ENCODE measurements around the gene KLK8.
"Not testable (repeated sequence)": the region's sequence is repeated elsewhere in the genome, so short reads cannot be mapped to it uniquely, and the experiment has no call there.

Gene KLK8

DNA sequence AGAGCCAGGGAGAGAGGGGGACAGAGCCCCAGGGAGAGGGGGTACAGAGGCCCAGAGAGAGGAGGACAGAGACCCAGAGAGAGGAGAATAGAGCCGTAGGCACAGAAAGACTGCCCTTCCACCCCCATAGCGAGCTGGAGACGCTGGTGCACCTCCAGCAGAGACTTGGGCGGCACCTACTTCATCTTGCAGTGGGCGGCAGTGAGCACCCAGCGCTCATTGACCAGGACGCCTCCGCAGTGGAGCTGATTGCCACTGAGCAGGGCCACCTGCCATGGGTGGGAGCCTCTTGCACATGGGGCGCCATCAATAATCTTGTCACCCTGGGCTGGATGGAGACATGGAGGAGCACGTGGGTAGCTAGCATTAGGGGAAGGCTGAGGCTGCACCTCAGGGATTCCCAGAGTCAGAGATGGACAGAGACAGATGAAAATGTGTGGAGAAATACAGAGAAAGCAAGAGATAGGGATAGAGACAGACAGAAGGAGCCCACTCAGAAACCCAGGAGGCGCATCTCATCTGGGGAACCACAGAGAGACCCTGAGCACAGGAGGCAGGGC is 19.7 kb downstream of the KLK8 start:
- DNase-seq = no peak

DNA sequence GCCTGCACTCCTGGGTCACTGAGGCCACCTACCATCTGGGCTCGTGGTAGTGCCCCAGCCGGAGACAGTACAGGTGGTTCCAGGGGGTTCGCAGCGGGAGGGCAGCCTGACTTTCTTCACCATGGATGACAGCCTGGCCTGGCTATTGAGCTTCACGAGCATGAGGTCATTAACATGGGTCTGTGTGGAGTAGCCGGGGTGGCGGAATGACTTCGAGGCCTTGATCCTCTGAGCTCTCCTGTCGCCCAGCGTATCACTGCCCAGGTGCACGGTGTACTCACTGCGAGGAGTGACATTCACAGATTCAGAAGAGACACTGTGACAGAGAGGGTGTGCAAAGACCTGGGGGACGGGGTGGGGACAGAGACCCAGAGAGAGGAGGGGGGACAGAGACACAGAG is 21.2 kb downstream of the KLK8 start:
- DNase-seq = no peak

DNA sequence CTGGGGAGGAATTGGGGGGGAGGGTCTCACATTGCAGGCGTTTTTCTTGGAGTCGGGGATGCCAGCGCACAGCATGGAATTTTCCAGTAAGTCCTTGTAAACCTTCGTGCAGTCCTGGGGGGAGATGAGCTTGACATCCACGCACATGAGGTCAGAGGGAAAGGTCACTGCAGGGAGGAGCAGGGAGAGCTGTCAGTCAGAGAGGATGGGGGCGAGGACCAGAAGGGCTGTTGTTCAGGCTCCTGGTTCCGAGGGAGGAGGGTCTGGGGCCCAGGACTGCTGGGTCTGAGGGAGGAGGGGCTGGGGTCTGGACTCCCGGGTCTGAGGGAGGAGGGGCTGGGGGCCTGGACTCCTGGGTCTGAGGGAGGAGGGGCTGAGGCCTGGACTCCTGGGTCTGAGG is 21.6 kb downstream of the KLK8 start:
- DNase-seq = no peak

DNA sequence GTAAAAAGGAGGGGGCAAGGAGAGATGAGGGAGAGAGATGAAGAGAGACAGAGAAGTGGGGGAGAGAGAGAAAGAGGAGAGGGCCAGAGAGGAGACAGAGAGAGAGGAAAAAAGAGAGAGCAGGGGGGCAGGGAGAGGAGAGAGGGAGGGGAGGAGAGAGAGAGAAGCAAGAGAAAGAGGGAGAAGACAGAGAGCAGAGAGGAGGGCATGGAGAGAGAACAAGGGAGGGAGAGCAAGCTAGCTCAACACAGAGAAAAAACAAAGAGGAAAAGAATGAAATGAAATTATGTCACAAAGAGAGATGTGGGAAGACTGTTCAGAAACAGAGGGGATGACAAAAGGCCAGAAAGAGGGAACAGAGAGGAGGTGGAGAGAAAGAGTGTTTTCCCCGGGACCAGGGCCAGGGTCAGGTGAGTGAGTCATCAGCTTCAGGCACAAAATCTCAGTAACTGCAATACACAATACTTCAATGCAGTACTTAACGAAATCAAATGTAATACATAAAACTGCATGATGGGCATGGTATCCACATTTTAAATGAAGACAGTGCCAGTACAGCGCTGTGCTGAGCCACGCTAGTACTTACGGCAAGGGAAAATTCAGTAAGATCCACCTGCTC is 22.5 kb downstream of the KLK8 start:
- no peak for DNase-seq

DNA sequence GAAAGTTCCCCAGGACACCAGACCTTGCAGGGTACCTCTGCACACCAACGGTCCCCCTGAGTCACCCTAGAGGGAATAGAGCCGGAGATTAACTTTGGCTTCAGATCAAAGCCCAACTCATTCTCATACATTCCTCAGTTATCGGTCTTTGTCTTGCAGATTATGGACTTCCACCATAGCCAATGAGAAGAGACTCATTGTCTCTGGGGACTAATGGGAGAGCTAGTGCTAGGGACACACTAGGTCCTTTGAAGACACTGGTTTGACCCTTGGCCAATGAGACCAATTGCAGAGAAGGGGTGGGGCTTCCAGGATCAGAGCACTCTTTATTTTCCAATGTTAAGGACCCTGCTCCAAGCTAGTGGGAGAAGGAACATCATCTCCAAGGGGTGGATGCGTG is 23.8 kb downstream of the KLK8 start:
- DNase-seq = no peak

DNA sequence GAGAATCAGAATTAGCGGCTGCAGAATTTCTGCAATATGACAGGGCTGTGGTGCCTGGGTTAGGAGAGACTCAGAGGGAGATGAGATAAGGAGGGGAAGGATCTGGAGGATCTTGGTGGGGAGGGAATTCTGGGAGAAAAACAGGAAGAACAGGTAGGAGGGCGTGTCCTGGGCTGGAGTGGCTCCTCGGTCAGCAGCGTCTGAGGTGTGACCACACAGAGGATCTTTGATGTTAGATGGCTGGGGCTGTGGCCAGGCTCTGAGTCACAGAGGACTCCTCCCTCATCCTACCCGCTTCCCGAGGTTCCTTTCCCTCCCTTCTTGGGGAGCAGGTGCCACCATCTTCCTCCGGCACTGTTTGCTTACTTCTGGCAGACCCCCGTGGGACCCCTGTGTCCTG is 25.6 kb downstream of the KLK8 start:
- DNase-seq = no peak

DNA sequence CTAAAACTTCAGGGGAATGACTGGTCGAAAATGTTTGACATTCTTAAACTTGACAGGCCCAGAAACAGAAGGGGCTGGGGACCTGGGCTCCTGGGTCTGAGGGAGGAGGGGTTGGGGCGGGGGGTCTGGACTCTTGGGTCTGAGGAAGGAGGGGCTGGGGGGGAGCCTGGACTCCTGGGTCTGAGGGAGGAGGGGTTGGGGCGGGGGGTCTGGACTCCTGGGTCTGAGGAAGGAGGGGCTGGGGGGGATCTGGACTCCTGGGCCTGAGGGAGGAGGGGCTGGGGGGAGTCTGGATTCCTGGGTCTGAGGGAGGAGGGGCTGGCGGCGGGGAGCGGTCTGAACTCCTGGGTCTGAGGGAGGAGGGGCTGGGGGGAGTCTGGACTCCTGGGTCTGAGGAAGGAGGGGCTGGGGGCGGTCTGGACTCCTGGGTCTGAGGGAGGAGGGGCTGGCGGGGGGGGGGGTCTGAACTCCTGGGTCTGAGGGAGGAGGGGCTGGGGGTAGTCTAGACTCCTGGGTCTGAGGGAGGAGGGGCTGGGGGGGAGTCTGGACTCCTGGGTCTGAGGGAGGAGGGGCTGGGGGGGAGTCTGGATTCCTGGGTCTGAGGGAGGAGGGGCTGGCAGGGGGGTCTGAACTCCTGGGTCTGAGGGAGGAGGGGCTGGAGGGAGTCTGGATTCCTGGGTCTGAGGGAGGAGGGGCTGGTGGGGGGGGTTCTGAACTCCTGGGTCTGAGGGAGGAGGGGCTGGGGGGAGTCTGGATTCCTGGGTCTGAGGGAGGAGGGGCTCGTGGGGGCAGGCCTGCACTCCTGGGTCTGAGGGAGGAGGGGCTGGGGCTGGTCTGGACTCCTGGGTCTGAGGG is 26.5 kb downstream of the KLK8 start:
- no peak for DNase-seq

DNA sequence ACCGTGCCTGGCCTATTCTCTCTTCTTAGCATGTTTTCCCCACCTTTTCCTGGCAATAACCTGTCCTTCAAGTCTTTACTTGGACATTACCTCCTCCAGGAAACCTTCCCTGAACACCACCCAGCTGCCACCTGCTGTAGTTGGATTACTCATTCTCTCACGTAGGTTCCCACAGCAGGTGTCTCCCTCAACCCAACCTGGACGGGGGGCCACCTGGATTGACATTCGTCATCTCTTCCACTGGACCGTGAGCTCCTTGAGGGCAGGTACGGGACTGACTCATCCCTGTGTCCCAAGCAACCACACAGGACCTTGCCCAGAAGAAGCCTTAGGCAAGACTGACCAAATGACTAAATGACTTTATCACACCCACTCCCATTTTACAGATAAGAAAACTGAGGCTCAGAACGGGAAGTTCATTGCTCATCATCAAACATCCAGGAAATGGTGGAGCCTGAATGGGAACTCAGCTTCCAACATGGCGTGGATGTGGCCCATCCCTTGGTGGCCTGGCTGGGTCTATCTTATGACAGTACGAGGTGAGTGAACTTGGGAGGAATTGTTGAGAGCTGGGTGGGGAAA is 28.5 kb downstream of the KLK8 start:
- no peak for DNase-seq

DNA sequence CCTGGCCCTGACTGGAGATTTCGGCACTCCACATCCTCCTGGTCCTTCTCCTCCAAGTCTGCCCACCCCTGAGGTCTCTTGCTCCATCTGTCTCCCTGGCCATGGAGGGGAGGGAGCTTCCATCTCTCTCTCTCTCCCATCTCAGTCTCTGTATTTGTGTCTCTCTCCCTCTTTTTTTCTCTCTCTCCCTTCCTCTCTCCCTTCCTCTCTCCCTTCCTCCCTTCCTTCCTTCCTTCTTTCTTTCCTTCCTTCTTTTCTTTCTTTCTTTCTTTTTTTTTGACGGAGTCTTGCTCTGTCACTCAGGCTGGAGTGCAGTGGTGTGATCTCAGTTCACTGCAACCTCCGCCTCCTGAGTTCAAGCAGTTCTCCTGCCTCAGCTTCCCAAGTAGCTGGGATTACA is 31.6 kb downstream of the KLK8 start:
- DNase-seq = not testable (repeated sequence)

DNA sequence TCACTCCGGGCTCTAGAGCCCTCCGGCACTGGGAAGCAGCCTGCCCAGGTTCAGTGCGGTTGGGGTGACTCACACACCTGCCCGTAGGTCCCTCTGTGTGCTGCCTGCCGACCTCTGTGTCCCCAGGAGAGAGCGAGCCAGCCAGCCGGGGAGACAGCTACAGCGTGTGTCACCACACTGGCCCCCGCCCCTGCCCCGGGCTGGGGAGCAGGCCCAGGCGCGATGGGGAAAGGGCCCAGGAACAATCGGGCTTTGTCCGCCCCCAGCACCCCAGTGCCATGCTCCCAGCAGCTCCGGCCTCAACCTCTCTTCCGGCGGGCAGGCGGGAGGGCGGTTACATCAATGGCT is 32.0 kb downstream of the KLK8 start, which contains the start of gene KLK6:
Gene KLK6 (minus strand): TSS at position 179 of the 348 bp plus-strand sequence. CDS start 1,487 bp downstream, outside the sequence.
- no peak for DNase-seq

DNA sequence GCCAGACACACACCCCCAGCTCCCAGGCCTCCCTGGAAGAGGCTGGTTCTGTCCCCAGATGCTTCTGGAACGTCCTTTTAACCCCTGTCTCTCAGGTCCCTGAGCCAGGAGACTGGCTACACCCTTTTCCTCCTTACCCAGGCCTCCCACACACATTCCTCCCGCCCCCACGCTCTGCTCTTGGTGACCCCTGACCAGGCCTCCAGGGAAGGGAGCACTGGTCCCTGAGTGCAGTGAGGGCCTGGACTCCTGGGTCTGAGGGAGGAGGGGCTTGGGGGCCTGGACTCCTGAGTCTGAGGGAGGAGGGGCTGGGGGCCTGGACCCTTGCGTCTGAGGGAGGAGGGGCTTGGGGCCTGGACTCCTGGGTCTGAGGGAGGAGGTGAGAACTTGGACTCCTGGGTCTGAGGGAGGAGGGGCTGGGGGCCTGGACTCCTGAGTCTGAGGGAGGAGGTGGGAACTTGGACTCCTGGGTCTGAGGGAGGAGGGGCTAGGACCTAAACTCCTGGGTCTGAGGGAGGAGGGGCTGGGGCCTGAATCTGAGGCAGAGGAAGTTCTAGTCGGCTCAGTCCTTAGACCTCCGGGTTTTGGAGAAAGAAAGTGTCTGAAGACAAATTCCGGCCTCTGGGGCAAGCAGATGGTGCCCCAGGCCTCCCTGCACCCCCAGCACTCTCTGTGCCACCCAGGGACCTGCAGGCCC is 32.5 kb downstream of the KLK8 start:
- no peak for DNase-seq

DNA sequence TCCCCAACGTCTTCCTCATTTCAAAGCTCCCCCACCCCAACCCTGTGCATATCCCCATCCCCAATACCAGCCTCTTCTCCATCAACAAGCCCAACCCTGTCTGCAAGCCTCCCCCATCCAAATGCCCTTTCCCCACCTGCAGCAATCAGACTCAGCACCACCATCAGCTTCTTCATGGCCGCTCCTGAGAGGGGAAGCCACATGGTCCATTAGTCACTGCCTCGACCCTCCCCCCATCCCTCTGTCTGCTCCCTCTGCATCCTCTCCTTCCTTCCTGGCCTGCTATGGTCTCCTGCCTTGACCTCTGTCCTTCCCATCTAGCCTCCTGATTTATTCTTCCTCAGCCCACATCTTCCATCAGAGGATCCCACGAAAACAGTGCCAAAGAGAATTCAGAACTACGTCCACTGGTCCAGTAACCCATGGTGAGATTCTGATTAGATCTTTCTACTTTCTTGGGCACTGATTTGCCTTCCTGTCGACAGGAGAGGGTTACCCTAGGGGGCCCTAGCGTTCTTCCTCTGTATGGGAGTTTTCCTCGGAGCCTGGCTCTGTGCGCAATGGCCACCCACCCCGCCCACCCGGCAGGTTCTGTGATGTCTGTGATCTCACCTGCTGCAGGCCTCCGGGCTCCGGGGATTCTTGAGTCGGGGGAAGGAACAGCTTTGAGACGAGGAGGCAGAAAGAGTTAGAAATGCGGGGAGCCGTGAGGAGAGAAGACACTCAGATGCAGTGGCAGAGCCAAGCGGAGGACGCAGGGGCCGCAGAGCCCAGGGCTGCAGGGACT is 33.3 kb downstream of the KLK8 start:
- DNase-seq = no peak

DNA sequence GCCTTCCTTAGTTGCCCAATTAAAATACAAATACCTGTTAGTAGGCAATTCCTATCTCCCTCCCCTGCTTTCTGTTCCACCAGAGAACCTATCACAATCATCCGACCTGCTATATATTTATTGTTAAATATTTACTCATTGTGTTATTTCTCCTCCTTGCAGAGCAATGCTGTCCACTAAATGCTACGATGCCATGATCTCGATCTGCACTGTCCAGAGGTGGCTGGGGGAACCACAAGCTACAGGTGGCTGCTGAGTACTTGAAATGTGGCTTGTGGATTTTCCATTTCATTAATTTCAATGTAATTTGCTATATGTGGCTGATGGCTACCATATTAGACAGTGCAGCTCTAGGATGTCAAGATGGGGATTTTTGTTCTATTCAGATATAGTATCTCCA is 37.1 kb downstream of the KLK8 start:
- DNase-seq = no peak

DNA sequence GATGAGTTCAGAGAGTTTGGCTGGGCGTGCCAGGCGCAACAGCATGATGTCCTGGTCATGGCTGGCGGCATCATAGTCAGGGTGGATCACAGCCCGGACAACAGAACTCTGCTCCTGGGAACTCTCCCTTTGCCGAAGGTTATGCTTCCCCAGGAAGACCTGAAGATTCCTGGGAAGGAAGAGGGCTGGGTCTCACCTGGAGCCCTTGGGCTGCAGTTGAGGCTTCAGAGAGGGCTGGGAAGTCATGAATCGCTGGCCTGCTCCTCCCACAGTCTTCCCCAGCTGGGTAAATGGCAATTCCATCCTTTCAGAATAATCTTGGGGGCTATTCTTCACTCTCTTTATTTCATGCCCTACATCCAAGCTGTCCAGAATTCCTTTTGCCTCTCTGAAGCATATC is 38.0 kb downstream of the KLK8 start:
- no peak for DNase-seq

DNA sequence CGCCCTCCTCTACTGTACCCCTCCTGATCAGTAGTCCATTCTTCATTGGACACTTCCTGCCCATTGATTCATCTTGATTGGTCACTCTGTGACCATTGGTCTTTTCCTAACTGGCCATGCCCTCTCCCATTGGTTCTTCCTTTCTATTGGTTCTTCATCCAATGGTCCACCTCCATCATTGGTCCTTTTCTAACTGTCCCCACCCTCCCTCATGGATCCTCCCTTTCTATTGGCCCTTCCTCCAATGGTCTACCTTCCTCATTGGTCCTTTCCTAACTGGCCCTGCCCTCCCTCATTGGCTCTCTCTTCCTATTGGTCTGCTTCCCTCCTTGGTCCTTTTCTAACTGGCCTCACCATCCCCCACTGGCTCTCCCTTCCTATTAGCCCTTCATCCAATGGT is 39.2 kb downstream of the KLK8 start:
- DNase-seq = no peak

DNA sequence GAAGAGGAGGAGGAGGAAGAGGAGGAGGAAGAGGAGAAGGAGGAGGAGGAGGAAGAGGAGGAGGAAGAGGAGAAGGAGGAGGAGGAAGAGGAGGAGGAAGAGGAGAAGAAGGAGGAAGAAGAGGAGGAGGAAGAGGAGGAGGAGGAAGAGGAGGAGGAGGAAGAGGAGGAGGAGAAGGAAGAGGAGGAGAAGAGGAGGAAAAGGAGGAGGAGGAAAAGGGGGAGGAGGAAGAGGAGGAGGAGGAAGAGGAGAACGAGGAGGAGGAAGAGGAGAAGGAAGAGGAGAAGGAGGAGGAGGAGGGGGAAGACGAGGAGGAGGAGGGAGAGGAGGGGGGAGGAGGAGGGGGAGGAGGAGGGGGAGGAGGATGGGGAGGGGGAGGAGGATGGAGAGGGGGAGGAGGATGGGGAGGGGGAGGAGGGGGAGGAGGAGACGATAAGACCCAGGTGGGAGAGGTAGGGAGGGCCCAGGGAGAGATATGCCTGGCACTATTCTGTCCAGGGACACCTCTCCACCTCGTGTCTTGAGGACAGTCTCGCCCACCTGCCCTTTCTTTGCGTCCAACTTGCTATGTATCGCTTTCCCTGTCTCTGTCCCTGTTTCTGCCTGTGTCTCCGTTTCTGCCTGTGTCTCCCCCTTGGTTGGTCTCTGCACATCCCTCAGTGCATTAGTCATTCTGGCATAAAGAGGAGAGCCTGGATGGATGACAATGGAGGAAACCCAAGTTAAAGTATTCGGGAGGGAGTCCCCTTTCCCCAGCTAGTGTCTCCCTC is 41.5 kb downstream of the KLK8 start:
- no peak for DNase-seq

DNA sequence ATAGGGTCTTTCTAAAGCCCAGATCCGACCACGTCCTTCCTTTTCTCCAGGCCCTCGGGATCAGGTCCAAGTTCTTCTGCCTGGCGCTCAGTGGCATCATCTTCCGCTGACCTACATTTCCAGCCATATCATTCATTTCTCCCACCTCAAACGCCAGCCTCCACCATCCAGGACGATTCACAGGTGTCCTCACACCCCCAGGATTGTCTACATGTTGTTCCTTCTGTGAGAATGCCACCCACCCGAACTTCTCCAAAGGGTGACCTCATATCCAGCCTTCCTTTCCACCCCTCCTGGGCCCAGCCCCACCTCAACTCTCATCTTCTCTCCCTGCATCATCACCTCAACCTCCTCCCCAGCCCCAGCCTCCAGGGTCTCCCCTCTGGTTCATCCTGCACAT is 43.8 kb downstream of the KLK8 start:
- no peak for DNase-seq

DNA sequence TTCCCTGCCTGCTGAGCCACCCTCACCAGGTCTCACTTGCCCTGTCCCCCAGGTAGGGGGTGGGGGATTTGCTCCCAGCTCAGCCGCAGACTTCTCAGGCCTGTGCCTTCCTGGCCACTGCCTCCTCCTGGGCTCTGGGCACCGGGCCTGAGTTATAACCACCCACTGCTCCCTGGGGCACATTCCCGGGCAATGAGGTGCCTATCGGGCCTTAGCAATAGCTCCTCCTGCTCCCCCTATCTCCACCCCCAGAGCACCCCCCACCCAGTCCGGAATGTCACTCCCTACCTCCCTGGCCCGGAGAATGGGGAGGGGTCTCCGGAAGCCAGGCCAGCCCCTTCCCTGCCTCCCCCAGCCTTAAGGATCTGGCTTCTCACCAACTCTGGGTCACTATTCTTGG is 48.5 kb downstream of the KLK8 start, which contains the start of gene KLK5:
Gene KLK5 (minus strand): TSS at position 129 of the 400 bp plus-strand sequence. CDS start 381 bp downstream, outside the sequence.
- DNase-seq = no peak

DNA sequence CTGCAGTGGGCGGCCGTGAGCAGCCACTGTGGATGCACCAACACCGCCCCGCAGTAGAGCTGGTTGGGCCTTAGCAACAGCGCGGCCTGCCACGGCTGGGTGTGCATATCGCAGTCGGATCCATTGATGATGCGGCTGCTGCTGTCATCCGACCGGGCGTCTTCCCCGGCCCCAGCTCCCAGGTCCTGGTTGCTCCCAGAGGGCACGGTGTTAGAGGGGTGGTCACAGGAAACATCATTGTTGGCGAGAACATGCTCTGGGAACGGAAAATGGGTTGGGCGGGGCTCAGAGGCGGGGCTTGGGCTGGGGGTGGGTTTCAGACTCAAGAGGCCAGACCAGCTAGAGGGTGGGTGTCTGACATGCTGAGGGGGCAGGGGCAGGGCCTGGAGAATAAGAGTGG is 51.5 kb downstream of the KLK8 start:
- no peak for DNase-seq

DNA sequence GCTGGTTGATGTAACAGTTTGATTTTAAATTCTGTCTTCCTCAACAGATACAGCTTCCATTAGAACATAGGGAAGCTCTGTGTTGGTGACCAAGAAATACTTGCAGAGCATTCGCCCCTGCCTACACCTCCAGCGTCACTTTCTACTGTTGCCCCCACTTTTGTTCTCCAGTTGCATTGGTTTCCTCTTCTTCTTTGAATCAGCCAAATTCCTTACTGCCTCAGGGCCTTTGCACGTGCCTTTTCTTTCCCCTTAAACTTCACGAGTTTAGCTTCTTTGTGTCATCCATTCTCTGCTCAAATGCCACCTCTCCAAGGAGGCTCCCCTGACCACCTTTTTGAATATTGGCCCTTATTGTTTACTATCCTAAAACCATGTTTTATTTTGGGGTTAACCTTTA is 54.3 kb downstream of the KLK8 start:
- DNase-seq = no peak
